Measurements from ENCODE around the gene NKD2.
"Not testable (repeated sequence)": the region's sequence is repeated elsewhere in the genome, so short reads cannot be mapped to it uniquely, and the experiment has no call there.

DNA sequence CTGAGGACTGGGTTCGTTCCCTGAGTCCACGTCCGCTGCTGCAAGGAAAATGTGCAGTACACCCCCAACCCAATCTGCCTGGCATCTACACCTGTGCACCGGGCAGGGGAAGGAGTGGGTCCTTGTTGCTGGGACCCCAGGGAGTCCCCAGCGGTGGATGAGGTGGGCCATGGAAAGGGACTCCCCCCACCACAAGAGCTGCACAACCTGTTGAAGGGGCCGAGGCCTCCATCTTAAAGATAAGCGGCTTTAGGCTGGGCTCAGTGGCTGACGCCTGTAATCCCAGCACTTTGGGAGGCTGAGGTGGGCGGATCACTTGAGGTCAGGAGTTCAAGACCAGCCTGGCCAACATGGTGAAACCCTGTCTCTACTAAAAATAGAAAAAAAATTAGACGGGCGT lies 7.8 kb upstream of the NKD2 start:
- not testable (repeated sequence) for TF ChIP-seq YY1 (IDR thresholded peaks at IDR 0.05; ENCODE audit: insufficient read depth, insufficient read length); ZNF274 (IDR thresholded peaks at IDR 0.05; ENCODE audit: low read depth, low read length); SUZ12 (IDR thresholded peaks at IDR 0.05; ENCODE audit: extremely low read depth, insufficient read depth, insufficient read length)
